Muscle layer of duodenum (tissue), 2 donors: ENCODE measurements around the gene MAML2.

Source experiments
- H3K27ac ChIP-seq: one replicate; pipeline ENCODE4 v1.7.0; 2013; ENCODE audit warnings: mild to moderate bottlenecking, low read length
- H3K27me3 ChIP-seq: one replicate; pipeline ENCODE4 v1.7.0; 2013; ENCODE audit warnings: low read depth, mild to moderate bottlenecking, control low read depth, low read length
- H3K36me3 ChIP-seq, 2 donors: one replicate each; pipeline ENCODE4 v1.7.0; 2013; ENCODE audit warnings: low read length in 2 of 2, control low read depth in 1 of 2, mild to moderate bottlenecking in 1 of 2; ENCODE audit not compliant: insufficient read depth in 2 of 2, control insufficient read depth in 1 of 2
- H3K4me1 ChIP-seq, 2 donors: one replicate each; pipeline ENCODE4 v1.7.0; 2013; ENCODE audit warnings: low read length in 2 of 2, mild to moderate bottlenecking in 2 of 2, control low read depth in 1 of 2, moderate library complexity in 1 of 2; ENCODE audit not compliant: insufficient read depth in 2 of 2, control insufficient read depth in 1 of 2
- H3K4me3 ChIP-seq, 2 donors: one replicate each; pipeline ENCODE4 v1.7.0; 2013; ENCODE audit warnings: low read length in 2 of 2, low read depth in 1 of 2, mild to moderate bottlenecking in 1 of 2
- H3K9me3 ChIP-seq, 2 donors: one replicate each; pipeline ENCODE4 v1.7.0; 2013; ENCODE audit warnings: low read length in 2 of 2, control low read depth in 1 of 2, mild to moderate bottlenecking in 1 of 2; ENCODE audit not compliant: control insufficient read depth in 1 of 2
- donor health status: healthy.

MAML2 gene

DNA sequence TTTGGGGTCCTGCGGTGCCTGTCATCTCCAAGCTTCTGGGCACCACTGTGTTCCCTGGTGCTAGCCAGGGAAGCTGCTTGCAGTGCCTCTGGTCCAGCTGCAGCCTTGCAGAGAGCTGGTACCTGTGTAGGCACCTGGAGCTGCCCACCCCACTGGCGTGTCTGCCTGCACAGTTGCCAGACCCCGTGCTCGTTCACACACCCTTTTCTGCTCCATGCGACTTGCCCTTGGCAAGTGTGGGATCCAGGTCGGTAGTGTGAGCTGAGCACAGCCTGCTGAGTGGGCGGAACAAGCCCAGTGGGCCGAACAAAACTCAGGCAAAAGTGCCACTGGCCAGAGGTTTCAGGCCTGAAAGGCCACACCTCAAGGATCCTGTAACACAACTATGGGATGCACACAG is 272.5 kb downstream of the MAML2 start:
- no peaks in the 10 kb centered on the region for H3K9me3 ChIP-seq
- H3K4me3 ChIP-seq, result no peak overlapping the region
- H3K27me3 ChIP-seq, result no peaks in the 10 kb centered on the region
- no peak overlapping the region for H3K27ac ChIP-seq
- H3K36me3 ChIP-seq, result no peaks in the 10 kb centered on the region
- peaks cover 3 to 12% of the 10 kb centered on the region in 2 donors for H3K4me1 ChIP-seq

DNA sequence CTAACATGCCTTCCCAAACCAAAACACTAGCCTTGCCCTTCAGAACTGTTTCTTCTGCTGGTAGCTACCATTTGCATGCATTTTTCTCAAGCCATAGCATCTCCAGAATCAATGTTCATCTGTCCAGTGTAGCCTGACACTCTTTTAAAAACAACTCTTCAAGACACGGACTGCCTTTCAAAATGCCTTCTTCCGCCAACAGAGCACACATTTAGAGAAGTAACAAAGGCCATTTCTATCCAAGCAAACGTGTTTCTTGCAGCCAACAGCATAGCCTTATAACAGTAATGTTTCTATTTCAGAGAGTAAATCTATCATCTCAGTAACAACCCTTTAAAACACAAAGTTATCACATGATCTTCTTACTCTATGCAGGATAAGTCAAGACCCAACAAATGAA is 275.8 kb downstream of the MAML2 start:
- no peaks in the 10 kb centered on the region for H3K27me3 ChIP-seq
- H3K4me3 ChIP-seq, result no peak overlapping the region
- no peak overlapping the region for H3K27ac ChIP-seq
- no peaks in the 10 kb centered on the region for H3K9me3 ChIP-seq
- peaks cover 3 to 12% of the 10 kb centered on the region in 2 donors for H3K4me1 ChIP-seq
- H3K36me3 ChIP-seq, result no peaks in the 10 kb centered on the region

DNA sequence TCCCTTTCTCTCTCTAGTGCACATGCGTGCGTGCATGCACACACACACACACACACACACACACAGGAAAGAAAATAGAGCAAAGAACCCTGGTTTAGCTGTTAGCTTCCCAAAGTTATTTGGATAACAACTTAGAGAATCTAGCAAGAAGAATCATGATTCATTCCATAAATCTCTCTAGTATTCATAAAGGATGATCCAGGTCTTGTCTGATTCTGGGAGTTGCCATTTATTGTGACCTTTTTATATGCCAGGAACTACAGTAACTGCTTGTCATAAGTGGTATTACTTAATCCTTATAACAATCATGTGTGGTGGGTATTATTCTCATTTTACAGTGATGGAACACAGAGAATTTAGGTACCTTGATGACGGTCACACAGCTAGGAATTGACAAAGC is 277.6 kb downstream of the MAML2 start:
- peaks cover 3 to 15% of the 10 kb centered on the region in 2 donors for H3K4me1 ChIP-seq
- H3K27me3 ChIP-seq, result no peaks in the 10 kb centered on the region

DNA sequence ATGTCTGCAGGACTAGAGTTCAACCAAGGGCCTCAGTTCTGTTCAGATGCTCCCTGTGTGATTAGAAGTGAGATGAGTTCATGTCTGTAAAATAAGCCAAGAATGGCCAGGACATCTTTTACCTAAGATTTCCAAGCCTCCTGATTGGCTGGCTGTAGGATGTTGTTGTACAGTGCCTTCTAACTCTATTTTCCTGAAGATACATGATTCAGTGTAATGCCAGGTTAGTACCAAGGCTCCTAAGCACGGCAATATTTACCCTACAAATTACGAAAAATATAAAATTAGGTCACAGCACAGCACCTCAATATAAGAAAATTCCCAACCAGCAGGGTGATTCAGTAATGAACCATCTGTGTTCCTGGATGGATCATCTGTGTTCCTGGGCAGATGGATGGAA is 279.1 kb downstream of the MAML2 start:
- H3K36me3 ChIP-seq, result no peaks in the 10 kb centered on the region
- no peaks in the 10 kb centered on the region for H3K27me3 ChIP-seq
- H3K4me3 ChIP-seq, result no peak overlapping the region
- peaks cover 3 to 15% of the 10 kb centered on the region in 2 donors for H3K4me1 ChIP-seq
- no peak overlapping the region for H3K27ac ChIP-seq
- no peaks in the 10 kb centered on the region for H3K9me3 ChIP-seq

More for the DNA sequence above, 277.6 kb downstream of the MAML2 start:
- Histone ChIP-seq H3K4me3 (no peak overlapping the region), H3K36me3 (no peaks in the 10 kb centered on the region), H3K9me3 (no peaks in the 10 kb centered on the region), H3K27ac (no peak overlapping the region)

DNA sequence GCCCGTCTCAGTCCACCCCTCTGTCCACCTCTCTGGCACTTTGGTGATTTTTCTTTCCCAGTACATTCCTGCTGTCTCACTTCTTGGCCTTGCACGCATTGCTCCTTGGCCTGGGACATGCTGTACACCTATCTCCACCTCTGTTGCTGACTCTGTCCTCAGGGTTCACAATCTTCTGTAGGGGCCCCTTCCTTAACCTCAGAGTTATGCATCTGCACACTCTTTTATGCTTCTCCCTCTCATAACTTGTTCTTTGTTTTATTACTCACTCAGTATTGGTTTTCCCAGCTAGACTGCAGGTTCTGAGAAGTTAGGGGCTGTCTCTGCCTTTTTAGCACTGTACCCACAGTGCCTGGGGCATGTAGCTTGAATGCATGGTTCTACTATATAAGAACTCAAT is 279.9 kb downstream of the MAML2 start:
- Histone ChIP-seq H3K27ac (no peak overlapping the region), H3K9me3 (no peaks in the 10 kb centered on the region), H3K27me3 (no peaks in the 10 kb centered on the region), H3K36me3 (no peaks in the 10 kb centered on the region), H3K4me1 (peaks cover 3 to 15% of the 10 kb centered on the region in 2 donors), H3K4me3 (no peak overlapping the region)

DNA sequence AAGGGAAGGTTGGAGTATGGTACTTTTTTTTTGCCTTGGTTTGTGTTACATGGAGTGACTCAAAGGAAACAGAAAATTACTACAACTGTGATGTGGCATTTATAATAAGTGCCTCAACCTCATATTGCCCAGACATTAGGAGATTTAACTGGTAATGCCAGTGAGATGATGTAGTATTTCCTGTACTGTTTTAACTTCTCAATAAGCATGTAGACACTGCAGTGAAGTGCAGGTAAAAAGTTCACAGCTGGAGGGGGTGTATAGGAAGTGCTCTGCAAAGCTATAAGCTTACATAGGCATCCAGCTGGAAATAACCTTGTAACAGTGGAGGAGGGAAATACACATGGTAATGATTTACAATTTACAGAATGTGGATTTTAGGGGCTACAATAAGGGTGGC is 280.9 kb downstream of the MAML2 start:
- H3K4me1 ChIP-seq, result peaks cover 0 to 11% of the 10 kb centered on the region in 2 donors
- no peaks in the 10 kb centered on the region for H3K9me3 ChIP-seq
- H3K27me3 ChIP-seq, result no peaks in the 10 kb centered on the region
- H3K27ac ChIP-seq, result no peak overlapping the region
- no peak overlapping the region for H3K4me3 ChIP-seq
- H3K36me3 ChIP-seq, result no peaks in the 10 kb centered on the region

DNA sequence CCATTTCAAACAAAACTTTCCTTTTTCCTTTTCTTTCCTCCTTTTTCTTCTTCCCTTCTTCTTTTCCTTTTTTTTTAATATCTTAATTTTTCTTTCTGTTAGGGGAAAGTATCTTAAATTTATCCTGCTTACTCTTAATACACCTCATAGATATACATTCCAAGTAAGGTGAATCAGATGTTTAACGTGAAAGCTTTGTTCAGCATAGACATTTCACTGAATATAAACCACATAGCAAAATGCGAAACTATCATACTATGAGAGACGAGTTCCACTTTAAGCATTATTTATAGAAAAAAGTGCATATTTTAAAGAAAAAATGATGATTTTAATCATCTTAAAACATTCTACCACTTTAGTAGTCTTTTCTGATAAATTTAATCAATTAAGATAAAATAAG is 281.3 kb downstream of the MAML2 start:
- Histone ChIP-seq H3K9me3 (no peaks in the 10 kb centered on the region), H3K4me3 (no peak overlapping the region), H3K36me3 (no peaks in the 10 kb centered on the region), H3K27me3 (no peaks in the 10 kb centered on the region), H3K27ac (no peak overlapping the region), H3K4me1 (peaks cover 0 to 8% of the 10 kb centered on the region in 2 donors)

DNA sequence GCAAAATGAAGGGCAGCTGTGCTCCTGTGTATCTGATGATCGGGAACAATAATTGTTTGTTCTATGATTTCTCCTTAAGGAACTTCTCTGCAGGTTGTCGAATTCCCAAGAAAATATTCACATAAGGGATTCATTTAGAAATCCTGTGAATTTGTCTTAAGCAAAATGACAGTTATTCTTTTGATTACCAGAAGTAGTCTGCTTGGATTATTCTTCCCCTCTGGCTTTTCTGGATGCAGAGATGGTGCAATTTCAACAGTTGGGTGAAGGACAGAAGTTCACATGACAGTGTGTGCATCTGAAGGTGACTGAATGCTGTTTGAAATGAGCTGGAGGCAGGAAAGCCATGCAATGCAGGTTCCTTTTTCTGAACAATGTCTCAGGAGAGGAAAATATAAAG is 281.9 kb downstream of the MAML2 start:
- Histone ChIP-seq H3K27me3 (no peaks in the 10 kb centered on the region), H3K27ac (no peak overlapping the region), H3K4me3 (no peak overlapping the region), H3K4me1 (peaks cover 0 to 6% of the 10 kb centered on the region in 2 donors), H3K9me3 (no peaks in the 10 kb centered on the region), H3K36me3 (no peaks in the 10 kb centered on the region)

DNA sequence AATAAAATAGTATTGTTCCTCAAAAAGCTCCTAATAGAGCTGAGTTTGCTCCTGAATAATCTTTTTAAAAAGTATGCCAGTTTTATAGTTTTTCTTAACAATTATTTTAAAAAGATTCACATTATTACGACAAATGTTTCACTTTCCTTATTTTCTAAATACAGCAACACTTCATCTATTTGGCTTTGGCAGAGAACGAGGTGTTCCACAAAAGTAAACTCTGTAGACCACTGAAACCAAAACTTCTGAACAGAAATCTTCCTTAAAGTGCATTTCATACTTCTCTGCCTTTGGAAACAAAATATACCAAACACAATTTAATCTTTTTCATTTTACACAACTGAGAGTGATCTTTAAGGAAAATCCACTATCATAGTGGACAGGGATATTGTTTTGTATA is 285.5 kb downstream of the MAML2 start:
- Histone ChIP-seq H3K4me1 (peaks cover 0 to 14% of the 10 kb centered on the region in 2 donors), H3K36me3 (no peaks in the 10 kb centered on the region), H3K9me3 (no peaks in the 10 kb centered on the region), H3K4me3 (no peak overlapping the region), H3K27ac (peak overlapping the region; percentile 22), H3K27me3 (no peaks in the 10 kb centered on the region)

DNA sequence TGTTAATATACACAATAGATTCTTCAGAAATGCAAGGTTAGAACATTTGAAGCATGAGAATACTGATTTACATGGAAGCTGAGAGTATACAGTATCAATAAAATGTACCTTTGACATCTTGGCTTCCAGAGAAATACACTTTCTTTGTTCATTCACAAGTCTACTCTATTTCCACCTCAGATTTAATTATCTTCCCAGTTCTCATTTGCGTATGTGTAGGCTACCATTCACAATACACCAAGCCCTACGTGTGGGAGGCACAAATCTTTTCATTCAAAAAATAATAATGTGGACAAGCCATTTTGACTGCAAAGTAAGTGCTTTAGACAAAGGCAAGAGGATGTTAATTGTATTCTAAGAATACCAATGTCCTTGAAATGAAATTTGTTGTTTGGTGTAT is 286.4 kb downstream of the MAML2 start:
- Histone ChIP-seq H3K4me3 (no peak overlapping the region), H3K9me3 (no peaks in the 10 kb centered on the region), H3K4me1 (peaks cover 0 to 14% of the 10 kb centered on the region in 2 donors), H3K27ac (no peak overlapping the region), H3K27me3 (no peaks in the 10 kb centered on the region), H3K36me3 (no peaks in the 10 kb centered on the region)

DNA sequence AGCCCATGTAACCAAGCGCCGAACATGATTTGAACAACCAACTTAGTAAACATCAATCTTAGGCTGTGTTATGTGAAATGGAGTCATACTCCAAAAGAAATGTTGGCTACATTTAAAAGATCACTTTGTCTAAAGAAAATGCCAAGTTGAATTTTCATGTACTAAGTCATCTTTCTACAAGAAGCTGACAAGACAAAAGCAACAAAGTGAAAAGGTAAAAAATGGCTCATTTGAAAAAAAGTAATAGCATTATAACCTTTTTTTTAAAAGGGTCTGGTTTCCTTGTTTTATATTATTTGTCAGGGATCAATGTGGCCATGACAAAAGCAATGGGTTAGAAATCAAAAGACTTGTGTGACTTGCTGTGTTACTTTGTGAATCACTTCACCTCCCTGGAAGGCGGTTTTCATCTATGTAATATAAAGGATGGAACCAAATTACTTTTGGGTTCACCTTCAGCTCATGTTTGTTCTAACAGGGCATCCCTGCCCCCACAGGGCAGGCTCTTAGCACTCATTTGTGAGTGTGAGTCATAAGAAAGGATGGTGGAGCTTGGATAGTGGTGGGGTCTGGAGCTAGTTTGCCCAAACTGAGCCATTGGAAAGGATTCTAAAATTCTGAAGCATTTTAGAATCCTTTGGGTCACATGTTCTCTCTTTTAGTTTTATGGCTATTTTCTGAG is 287.1 kb downstream of the MAML2 start:
- Histone ChIP-seq H3K36me3 (no peaks in the 10 kb centered on the region), H3K4me3 (no peak overlapping the region), H3K27ac (no peak overlapping the region), H3K9me3 (no peaks in the 10 kb centered on the region), H3K4me1 (peaks cover 0 to 11% of the 10 kb centered on the region in 2 donors), H3K27me3 (no peaks in the 10 kb centered on the region)
